NCI-H524 treated with DMSO at 0.1 percent for 48 hours (cell line): ENCODE data around the gene ANP32A.
"Not testable (repeated sequence)": the region's sequence is repeated elsewhere in the genome, so short reads cannot be mapped to it uniquely, and the experiment has no call there.

Experiments
- DNase-seq: peaks from one replicate; lab custom pipeline; 2025; lab: John Stamatoyannopoulos, UW

ANP32A gene

DNA sequence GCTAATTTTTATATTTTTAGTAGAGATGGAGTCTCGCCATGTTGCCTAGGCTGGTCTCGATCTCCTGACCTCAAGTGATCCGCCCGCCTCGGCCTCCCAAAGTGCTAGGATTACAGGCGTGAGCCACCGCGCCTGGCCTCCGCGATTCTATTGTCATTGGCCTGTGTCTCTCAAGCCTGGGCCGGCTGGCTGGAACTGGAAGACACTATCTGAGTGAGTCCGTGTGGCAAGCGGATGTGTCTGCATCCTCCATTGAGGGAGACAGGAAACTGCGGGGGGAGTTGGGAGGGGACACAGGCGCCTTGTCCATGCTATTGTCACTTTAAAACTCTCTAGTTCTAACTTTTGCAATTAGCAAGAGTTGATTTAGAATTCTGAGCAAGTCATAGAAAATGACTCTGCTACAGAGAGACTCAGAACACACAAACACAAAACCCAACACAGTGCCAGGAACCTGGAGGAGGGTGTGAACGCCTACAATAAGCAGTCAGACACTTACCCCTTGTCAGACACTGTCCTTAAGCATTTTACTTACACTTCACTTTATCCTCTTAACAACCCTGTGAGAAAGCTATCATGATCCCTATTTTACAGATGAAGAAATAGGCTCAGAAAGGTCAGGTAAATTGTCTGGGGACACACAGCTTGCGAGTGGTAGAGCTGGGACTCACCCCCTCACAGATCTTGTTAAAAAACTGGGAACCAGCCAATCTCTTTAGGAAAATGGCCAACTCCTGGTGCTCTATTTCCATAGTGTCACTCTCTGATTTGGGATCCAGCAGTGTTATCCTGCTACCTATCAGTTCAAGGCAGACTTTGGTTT, 38.7 kb downstream of the ANP32A start:
- DNase-seq: no peak

GRCh38 chr15:68781217-68781616, 39.5 kb downstream of the ANP32A start:
- no peak for DNase-seq

DNA sequence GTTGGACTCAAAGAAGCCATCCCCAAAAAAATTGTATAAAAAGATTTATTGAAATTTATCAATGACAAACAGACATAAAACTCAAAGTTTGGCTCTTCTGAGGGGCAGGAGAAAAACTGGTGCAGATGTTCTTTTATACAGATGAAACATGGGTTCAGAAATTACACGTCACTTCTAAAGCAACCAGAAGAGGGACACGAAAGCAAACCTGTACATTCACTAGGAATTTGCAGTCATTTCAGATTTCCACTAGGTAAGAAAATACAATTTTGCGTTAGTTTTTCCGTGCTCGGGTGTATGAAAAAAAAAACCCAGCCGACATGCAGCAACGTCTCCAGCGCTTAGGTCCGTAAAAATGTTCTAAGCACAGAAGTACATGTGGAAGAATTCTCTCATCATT, 41.8 kb downstream of the ANP32A start:
- DNase-seq: no peak

GRCh38 chr15:68776477-68777270, 44.0 kb downstream of the ANP32A start:
- DNase-seq: no peak

- no peak for DNase-seq
Observed at GRCh38 chr15:68775671-68776476, 44.8 kb downstream of the ANP32A start.

- no peak for DNase-seq
Observed at GRCh38 chr15:68775236-68775577, 45.5 kb downstream of the ANP32A start.

- no peak for DNase-seq
Observed at GRCh38 chr15:68774521-68775235, 46.0 kb downstream of the ANP32A start.

DNA sequence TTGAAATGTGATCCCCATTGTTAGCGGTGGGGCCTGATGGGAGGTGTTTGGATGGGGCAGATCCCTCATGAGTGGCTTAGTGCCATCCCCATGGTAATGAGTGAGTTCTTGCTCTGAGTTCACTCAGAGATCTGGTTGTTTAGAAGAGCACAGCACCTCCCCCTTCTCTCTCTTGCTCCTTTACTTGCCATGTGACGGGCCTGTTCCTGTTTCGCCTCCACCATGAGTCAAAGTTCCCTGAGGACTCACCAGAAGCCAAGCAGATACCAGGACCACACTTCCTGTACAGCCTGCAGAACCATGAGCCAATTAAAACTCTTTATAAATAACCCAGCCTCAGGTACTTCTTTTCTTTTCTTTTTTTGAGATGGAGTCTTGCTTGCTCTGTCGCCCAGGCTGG, 46.6 kb downstream of the ANP32A start:
- no peak for DNase-seq

DNA sequence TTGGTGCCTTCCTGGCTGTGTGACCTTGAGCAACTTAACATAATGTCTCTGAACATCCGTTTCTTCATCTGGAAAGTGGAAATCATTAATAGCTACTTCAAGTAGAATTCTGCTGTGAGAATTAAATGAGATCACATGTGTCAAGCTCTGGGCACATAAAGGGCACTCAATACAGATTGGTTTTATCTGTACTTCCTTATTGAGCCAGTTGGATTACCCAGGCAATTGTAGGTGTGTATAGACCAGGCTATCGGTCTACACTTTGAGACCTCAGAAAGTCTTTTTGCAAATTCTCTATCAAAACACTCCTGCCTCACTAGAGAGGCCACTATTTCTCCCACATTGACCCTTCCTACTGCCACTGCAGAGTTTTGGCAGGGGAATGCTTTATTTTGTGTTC, 47.7 kb downstream of the ANP32A start:
- no peak for DNase-seq

DNA sequence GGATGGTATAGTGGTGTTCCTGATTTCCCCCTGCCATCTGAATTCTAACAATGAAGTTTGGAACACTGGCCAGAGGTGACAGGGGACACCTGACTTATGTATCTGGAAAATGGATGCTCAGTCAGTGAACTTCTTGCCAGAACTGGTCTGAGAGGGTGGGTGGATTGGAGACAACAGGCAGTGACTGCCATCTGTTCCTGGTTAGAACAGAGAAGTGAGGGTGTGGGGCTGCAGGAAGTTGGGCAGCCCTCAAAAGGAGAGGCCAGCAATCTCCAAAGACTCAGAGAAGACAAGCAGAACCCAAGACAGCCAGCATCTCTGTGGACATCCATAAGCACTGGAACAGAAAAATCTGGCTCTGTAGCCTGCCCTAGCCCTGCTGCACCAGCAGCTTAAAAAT, 50.5 kb downstream of the ANP32A start:
- no peak for DNase-seq

DNA sequence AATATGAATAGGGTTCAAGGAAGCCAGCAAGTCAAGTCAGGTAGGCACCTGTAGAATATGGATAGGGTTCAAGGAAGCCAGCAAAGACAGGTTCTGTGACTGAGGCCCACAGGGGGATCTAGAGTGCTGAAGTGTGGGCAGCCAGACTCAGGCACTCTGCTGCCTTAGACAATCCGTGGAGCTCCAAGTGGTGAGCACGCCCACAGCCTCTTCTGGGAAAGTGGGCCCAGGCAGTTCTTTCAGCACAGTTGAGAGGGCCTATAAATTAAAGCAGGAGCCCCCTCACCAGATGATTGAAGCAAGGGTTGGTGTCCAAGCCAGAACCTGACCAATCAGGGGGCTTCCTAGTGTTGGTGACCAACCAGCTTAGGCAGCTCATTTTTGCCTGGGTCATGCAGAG, 51.0 kb downstream of the ANP32A start:
- no peak for DNase-seq

GRCh38 chr15:68768321-68768720, 52.4 kb downstream of the ANP32A start:
- no peak for DNase-seq

- DNase-seq: no peak
Observed at GRCh38 chr15:68767833-68768232, 52.9 kb downstream of the ANP32A start.

DNA sequence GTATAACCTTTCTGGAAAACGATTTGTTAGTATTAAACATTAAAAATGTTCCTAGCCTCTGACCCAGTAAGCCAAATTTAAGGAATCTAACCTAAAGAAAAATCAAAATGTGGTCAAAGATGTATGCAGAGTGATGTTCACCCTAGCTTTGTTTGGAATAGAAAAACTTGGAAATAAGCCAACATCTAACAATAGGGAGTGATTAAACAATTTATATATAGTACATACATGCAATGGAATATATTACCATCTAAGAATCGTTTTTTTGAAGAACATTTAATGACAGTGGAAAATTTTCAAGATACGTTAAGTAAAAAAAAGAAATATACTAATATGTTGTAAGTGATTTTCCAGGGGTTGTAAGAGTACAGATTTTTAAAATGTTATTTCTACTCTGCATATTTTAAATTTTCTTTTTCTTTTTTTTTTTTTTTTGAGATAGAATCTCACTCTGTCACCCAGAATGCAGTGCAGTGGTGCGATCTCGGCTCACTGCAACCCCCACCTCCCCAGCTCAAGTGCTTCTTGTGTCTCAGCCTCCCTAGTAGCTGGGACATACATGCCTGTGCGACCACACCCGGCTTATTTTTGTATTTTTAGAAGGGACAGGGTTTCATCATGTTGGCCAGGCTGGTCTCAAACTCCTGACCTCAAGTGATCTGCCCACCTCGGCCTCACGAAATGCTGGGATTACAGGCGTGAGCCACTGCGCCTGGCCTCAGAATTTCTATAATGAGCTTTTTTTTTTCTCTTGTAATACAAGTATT, 54.9 kb downstream of the ANP32A start:
- DNase-seq: no peak

DNA sequence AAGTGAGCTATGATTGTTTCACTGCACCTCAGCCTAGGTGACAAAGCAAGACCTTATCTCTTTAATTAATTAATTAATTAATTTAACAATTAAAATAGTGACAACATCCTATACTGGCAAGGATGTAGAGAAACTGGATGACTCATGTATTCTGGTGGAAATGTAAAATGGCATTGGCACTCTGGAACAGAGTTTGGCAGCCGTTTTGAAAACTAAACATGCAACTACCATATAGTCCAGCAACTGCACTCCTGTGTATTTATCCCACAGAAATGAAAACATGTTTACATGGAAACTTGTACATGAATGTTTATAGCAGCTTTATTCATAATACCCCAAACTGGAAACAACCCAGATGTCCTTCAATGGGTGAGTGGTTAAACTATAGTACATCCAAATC, 56.6 kb downstream of the ANP32A start:
- DNase-seq: no peak

- no peak for DNase-seq
Observed at GRCh38 chr15:68763063-68763462, 57.6 kb downstream of the ANP32A start.

- not testable (repeated sequence) for DNase-seq
Observed at GRCh38 chr15:68759982-68760579, 60.6 kb downstream of the ANP32A start.

- DNase-seq: no peak
Observed at GRCh38 chr15:68755731-68756130, 65.0 kb downstream of the ANP32A start.

- no peak for DNase-seq
Observed at GRCh38 chr15:68751622-68752021, 69.1 kb downstream of the ANP32A start.

DNA sequence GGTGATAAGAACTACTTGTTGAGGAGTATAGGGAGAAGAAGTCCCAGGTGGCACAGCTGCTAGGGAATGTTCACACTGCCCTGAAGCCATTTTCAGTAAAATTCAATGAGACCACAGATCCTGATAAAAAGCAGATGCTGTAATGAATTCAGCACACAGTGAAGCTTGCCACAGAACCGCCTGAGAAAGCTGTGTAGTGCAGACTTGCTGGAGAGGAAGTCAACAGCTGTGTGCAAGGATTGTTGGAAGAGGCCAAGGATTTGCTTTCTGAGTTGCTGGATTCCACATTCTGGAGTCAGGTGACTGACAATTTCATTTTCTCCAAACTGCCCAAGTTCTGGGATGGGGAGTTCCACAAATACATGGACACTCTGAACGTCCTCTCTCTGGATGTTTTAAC, 70.9 kb downstream of the ANP32A start:
- DNase-seq: no peak

DNA sequence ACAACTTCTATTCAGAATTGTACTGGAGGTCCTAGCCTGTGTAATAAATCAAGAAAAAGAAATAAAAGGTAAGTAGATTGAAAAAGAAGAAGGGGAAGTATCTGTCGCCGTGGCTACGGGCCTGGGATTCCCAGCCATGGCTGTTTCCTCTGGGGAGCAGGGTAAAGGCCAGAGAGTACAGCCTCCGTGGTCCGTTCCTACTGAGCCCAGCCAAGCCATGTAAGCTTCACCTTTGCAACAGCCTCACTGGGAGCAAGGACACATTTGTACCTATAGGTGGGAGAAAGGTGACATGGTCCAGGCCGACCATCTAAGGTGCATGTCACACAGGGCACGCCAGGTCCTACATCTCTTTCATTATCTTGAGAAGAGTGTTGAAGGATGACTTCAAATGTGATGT, 71.3 kb downstream of the ANP32A start:
- DNase-seq: no peak
